ENCODE measurements around the gene ABCA4.
A peak's percentile ranks its signal among the peaks of the same experiment; 100 is the strongest.

Gene ABCA4

DNA sequence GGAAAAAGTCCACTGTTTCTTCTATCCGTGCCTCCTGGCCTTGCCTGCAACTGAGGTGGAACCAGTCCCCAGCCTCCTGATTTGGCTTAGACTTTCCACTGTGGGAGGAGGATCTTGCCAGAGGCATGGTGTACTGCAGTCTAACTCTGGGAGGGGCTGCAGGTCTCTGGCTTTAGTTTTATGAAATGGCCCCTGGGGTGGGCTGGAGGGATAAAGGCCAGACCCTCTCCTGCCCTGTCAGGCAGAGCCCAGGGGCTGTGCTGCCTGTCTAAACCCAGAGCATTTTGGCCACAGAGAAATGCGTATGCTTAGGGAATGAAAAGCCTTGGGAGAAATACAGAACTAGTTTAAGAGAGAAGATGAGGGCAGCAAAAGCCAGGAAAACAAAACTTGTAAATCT lies 73.0 kb downstream of the ABCA4 start:
- no peak for DNase-seq

DNA sequence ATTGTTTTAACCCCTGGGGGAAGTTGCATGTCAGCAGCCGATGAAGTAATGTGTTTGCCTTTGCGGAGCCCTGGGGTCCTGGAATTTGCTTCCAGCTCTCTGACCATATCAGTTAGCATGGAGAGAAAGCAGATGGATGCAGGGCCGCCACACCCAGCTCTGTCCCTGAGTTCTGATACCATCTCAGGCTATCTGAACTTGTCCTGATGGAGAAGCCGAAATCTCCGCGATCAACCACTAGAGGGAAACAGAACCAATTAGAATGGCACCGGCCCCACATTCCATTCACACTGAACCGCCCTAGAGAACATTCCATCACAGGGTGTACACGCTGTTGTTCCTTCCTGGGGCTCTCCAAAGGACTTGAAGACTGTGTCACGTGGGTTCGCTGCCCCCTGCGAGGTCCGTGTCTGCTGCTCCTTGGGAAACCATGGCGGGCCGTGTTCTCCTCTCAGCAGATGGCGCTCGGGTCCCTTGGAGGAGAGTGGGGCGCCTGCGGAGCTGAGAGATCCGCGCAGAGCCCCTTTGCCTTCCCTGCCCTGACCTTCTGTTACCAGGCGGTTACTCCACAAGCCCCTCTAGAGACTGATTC lies 75.4 kb downstream of the ABCA4 start:
- DNase-seq: no peak

DNA sequence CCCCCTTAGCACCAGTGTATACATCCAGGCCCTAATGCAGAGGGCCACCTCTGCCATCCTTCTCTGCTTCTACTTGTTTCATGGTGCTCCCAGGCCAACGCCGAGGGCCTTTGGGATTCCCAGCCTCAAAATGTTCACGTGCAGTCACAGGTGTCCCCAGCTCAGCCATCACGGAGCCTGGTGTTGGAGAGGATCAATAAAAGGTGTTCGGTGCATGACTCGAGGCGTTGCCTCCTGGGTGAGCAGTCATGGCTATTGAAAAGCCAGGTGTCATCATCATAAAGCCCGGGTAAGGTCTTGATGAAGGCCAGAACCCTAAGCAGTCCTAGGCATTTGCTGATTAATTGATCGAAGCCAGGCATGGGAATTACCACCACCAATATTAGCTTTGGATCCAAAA lies 76.1 kb downstream of the ABCA4 start:
- no peak for DNase-seq

DNA sequence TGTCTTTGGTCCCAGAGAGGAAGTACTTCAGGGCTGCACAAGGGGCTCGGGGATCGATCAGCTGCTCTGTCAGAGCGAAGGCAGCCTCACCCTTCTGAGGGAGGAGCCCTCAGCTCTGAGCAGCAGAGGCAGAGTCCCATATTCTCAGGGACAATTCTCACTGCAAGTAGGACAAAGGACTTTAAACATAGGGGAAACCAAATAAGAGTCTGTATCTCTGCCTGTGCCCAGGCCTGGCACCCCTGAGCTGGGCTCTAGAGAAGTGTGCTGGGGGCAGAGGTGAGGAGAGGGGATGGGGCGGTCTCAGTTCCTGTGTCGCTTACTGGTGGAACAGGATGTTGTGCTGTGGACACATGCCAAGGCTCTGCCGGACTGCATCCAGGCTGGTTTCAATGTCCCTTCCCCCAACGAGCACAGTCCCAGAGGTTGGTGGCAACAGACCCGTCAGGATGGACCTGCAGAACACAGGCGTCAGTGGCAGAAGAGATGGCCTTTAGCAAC lies 76.6 kb downstream of the ABCA4 start:
- DNase-seq: no peak

DNA sequence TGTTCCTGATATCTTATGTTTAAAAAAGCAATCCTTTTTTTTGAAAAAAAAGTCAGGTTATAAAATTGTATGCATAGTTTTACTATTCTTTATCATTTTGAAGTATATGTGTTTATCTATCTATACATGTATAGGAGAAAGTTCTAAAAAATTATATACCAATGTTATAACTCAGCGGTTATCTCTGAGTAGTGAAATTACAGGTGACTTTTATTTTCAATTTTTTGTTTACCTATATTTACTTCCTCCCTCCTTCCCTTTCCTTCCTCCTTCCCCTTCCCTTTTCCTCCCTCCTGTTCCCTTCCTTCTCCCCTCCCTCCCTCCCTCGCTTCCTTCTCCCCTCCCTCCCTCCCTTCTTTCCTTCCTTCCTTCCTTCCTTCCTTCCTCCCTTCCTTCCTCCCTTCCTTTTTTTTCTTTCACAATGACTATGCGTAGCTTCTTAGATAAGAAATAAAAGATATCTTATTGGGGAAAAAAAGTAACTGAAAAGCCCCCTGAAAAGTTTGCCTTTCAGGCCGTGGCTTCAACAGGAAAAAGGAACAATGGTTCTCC lies 77.1 kb downstream of the ABCA4 start:
- DNase-seq: no peak

GRCh38 chr1:94042388-94042787 lies 78.6 kb downstream of the ABCA4 start:
- no peak for DNase-seq

DNA sequence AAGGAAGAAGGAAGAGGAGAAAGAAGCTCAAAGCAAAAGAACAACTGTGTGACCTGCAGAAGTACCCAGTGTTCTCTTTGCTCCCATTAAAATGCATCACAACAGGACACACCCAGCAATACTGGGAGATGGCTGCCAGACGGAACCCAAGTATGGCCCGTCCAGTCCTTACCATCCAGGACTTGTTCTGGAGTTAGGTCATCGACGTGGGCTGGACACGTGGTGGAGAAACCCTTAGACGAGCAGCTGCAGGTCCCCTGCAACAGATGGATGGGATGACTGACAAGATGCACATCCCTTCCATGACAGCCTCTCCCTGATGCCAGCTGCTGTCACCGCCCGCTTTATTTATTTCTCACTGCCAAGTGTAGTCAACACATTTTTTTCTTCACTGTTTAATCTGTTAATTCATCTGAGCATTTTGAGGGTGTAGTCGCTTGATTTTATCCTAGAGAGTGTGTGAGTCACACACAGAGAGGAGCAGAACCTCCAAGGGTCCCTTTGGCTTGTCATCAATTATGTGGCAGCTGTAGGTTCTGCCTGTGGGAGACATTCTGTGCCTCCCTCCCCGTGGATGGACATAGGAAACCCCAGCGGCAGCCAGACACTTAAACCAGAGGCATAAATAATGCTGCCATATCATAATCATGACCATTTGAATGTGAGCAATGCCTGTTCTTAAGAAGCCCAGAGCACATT lies 80.9 kb downstream of the ABCA4 start:
- no peak for DNase-seq

DNA sequence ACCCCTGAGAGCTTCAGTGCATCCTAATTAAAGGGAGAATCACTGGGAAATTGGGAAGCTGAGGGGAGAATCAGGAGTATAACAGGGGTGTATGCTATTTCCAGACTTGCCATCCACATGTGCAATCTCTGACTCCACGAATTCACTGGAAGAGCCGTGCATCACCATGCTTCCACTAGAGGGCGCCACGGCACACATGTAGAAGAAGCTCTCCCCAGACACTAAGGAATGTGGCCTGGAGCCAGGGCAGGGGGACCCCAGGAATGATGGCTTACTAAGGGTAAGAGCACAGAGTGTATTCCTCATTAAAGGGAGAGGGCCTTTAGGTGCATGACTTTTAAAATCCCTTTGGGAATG lies 81.5 kb downstream of the ABCA4 start:
- DNase-seq: peak; percentile 25

DNA sequence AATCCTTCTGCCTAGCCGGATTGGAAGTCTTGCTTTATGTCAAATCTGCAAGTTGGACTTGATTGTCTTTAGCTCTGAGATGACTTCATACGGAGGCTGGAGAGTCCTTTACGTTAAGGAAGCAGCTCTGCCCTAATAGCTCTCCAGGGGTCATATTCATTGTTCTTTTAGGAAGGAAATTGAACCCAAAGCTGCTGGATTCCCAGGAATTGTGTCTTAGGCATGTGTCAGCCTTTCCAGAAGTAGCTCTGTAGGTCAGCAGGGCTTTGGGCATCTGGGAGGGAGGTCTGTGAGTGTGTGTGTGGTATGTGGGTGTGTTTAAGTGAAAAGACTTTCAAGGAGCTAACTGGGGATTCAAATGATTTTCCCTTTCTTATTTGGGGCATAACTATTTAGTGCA lies 82.4 kb downstream of the ABCA4 start:
- no peak for DNase-seq

DNA sequence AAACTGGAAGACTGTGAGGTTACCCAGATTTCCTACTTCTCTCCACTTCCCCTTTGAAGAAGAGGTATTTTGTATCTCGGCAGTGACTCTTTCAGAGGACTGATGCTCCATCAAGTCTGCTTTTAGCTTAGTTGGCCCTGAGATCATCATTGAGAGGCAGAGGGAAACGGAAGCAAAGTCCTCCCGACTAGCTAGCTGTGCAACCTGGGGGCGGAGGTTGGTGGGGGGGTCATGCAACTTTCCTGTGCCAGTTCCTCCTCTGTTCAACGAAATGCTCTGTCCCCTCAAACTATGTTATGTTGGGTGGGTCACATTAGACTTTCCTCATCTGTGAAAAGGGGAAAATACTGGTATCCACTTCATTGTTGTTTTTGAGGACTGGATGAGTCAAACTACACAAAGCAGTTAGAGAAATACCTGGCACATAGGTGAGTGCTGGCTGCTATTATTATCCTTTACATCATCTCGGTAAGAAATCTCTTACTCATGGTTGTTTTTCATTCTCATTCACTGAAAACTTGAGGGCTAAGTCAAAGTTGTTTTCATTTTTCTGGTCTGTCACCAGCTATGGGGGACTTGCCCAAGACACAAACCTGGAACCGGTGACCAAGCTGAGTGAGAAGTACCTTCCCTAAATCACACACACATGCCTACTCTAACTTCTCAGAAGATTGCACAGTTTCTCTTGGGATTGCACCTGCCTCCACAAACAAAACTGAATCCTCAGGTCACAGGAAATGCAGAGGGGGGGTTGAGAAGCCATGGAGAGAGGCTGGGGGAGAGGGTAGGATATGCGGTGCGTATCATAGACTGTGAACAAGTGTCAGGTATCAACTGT lies 83.3 kb downstream of the ABCA4 start:
- no peak for DNase-seq

DNA sequence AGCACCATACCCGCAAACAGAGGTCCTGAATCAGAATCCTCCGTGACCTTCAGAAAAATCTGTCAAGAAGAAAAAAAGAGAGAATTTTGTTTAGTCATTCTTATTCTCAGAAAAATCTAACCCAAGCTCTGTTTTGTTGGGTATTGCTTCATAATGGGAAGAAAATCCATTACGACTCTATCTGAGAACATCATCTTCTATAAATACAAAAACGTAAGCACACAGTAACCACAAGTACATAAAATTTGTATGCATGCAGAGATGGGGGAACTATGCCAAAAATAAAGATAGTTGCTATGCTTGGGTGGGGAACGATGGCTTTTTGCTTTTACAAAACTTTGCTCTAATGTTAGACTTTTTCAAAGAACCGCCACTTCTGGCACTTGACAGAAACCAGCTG lies 84.2 kb downstream of the ABCA4 start:
- DNase-seq: no peak

DNA sequence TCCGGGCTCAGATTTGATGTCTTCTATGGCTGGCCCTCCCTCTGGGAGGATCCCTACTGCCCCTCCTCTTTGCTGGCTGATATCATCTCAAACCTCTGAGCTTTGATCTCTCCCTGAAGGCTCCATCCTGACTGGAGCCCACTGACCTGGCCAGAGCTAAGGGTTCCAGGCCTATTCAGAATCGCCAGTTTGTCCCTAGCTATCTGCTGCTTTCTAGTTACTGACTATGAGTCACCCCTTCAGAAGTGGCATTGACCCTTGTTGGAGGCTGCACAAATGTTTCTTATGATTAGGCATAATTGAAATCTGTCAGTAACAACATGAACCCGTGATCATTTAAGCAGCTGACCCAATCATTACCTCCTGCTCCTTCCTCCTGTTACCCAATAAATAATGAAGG lies 87.1 kb downstream of the ABCA4 start:
- DNase-seq: no peak

DNA sequence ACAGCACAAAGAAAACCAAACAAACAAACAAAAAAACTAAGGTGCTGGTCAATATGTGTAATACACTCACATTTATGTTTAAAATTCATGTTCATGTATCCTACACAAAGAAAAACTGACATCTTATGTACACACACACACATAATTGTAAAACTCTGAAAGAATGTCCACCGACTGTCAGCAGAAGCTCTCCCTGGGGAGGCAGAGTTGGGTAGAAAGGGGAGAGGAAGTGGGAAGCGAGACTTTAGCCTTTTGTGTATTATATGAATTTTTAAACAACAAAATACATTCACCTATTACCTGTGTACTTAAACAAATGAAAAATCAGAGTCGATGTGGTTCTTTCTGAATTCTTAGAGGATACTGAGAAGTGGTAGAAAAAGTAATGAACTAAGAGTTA lies 88.3 kb downstream of the ABCA4 start:
- DNase-seq: no peak

DNA sequence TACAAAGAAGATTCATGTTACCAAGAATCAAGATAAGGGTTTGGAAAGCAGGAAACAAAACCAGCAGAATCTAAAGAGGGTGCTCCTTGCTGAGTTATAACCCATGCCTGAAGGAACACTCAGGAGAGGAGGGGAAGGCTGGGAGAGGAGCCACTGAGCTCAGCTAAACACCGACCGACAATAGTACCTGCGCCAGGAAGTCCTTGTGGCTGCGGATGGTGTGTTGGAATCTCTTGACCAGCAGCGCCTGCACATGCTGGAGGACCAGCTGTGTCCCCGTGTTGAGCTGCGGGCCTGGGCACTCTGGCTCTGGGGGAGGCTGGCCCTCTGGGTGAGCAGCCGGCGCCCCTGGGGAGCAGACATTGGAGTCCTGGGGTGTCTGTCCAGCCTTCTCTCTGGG lies 89.4 kb downstream of the ABCA4 start:
- no peak for DNase-seq

DNA sequence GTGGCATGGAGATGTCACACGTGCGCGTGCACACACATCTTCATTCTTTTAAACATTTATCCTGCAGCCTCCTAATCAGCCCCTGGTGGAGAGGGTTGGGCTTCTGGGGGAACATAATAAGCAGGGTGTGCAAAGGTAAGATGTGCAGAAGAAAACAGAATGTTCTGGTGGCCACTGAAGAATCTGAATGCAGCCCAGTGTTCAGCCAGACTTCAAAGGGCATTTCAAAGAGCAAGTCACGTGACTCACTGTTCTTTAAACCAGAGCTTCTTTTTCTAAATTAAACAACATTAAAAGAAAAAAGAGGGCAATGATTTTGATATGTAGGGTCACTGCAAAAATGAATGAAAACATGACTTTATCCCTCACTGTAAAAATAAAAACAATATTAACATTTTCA lies 89.8 kb downstream of the ABCA4 start:
- DNase-seq: no peak

DNA sequence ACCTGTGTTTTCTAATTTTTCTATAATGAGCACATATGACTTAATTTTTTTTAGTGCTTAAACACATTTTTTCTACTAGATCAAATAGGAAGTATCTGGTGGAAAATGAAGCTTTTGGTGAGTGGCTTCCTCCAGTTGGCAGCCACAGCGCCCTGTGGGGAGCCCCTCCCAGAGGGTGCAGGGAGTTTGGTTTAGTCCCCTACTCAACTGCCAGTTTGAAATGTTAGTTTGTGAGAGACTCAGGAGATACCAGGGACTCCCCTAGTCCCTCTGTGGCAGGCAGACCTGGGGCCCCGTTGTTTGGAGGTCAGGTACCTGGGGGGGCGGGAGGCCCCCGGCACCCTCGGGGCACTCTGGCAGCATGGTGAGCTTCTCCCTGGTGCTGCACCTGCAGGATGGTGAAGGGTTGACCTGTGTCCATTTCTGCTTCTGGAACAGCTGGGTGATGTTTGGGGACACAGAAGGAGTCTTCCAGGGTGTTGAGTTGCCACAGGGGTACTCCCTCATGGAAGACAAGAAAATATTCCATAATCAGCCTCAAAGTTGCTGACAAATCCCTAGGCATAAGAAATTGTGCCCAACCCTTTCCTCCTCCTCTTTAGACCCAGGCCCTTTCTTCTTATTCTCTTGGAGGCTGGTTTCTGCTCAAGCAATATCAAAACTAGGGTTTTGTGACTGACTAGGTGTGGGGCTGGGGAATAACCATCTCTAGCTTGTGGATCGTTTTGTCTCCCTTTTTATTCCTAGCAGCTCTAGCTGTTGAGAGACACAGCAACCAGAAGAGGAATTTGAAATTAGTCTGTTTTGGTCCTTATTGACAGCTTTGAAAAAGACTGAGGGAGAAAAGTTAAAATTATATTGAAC lies 91.6 kb downstream of the ABCA4 start:
- no peak for DNase-seq

DNA sequence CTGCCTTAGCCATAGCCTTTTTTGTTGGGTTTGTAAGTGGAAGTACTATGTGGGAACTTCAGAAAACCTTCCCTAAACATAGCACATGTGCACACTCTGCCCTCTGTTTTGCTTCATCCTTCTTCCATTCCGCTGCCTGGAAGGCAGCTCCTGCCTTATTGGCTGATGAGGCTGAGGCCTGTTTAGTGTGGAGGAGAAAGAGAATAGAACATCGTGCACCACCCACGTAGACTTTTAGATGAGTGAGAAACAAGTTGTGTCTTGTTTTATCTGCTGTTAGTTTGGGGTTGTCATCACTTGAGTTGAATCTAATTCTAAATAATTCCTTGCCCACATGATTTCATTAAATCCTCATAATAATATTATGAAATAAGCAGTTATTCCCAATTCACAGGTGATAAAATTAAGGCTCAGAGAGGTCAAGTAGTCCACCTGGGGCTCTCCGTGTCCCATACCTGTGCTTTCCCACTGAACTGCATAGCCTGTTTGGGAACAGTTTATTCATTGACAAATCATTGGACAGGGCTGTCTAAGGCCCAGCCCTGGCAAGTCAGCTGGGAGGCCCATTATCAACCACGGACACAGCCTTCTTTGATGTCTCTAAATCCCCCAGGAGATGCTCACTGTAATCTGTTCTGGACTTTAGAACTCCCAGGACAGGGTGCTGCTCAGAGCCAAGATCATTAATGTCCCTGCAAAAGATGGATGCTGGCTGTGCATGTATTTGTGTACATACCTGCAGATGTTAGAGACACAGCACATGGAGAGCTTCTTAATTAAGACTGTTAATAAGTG lies 93.0 kb downstream of the ABCA4 start:
- DNase-seq: no peak

DNA sequence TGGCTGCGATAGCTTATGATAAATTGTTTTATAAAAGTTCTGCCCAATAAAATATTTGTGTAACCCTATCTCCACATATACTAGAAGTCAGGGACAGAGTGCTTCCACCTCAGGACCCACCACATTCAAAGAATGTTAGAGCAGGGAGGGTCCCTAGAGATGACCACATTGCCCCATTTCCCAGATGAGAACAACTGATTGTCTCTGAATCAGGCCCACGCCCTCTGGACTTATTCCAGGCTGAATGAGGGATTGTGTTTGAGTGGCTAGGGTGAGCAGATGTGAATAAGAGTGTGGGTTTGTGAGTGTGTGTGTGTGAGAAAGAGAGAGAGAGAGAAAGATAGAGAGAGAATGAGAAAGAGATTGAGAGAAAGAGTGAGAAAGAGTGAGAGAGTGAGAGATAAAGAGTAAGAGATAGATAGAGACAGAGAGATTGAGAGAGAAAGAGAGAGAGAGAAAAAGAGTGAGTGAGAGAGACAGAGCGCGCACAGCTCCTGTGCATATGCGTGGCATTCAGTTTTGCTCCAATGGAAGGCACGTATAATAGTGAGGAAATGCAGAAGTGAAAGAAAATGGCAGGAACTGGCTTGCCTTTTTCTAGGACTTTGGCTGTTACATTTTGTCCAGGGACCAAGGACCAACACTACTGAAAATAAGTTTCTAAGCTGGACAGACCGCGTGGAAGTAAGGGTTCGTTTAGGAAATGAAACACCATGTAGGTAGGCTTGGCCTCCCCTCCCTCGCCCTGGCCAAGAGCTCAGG lies 94.1 kb downstream of the ABCA4 start:
- DNase-seq: no peak

DNA sequence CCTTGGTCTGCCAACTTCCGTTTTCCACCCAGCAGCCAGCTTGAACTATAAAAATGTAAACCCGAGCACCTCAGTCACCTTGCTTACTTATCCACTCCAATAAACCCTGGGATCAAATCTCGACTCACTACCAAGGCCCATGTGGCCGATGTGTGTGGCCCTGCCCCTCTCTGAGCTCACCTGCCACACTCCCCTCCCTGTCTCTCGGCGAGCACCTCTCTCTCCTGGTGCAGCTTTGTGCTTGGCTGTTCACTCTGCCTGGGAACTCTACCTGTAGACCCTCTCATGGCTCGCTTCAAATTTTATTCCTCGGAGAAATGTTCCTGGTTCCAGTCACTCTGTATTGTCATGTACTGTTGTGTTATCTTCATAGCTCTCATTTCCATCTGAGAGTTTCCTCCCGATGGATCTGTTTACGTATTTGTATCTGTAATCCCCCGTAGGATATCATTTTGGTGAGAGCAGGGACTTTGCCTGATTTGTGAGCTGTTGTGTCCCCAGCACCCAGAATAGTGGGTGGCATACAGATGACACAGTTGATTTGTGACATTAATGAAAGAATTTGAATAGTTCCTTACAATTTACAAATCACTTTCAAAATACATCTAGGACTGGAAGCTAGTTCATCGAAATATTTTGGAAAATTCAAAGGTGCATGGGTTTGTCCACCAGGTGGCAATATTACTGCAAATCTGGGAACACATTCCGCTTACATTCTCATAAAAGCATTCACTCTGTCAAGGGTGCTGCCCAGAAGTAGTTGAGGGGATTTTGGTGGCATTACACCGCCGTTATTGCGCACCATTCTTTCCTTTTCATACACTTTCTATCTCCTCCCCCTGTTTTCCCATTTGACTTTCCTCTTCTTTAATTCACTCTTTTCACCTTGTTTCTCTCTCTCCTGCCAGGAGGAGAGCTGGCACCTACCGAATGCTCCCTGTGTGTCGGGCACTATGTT lies 95.3 kb downstream of the ABCA4 start:
- DNase-seq: no peak

Measured in activated T-cell treated with anti-CD3 and anti-CD28 coated beads for 4 hours (primary cell).